ENCODE data around the gene ZNF746. TPM values are rescaled to one million over a fixed set of nuclear protein-coding genes. Genes with fewer than 3 reads are reported as not detected.

Gene ZNF746
- total RNA-seq, 1 donor: 22.1 TPM

DNA sequence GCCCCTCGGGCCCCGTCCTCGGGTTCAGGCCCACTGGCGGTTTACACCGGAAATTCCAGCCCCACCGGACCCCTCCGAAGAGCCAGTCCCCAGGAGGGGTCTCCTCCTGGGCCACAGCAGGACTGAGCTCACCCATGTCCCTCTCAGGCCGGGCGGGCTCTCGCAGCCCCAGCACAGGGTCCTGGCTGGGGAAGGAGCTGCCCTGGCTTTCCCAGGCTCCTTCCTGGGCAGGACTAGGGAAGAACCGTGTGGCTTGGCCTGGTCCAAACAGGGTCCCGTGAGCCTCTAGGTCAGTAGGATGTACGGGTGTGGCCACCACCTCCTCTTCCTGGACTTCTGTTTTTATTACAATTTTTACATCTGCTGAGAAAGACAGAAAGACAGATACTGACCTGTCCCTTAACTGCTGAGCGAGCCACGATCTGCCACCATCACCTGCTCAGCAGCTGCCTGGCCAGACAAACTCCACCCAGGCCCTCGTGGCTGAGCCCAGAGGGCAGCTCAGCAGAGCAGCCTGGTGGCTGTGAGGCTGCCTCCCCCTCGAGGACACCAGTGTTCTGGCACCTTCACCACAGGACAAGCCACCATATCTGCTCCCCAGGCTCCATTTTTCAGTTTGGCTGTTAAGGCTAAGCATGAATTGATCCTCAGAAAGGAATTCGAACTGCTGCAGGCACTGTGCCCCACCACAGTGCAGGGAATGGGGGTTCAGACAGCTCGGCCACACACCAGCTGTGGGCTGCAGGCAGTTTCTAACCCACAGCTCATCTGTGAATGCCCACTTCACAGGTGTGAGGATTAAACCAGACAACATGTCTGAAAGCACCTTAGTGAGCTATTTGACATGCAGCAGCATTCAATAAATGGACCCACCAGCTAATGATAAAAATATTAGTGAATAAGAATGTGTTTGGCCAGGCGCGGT lies 22.2 kb downstream of the ZNF746 start:
- Histone ChIP-seq H3K36me3 (ENCODE audit: insufficient read depth, low read length) (peaks cover 44% of the 10 kb centered on the region), H3K27me3 (ENCODE audit: insufficient read depth, low read length) (no peaks in the 10 kb centered on the region), H3K4me3 (ENCODE audit: insufficient read depth, low read length) (no peak overlapping the region), H4K20me1 (ENCODE audit: insufficient read depth, low read length) (peaks cover 2% of the 10 kb centered on the region), H3K4me2 (ENCODE audit: insufficient read depth, low read length) (no peak overlapping the region), H3K79me2 (ENCODE audit: insufficient read depth, low read length) (peaks cover 3% of the 10 kb centered on the region), H3K4me1 (ENCODE audit: insufficient read depth, low read length) (no peaks in the 10 kb centered on the region), H3K9me3 (ENCODE audit: low read depth, low read length) (no peaks in the 10 kb centered on the region), H3K27ac (ENCODE audit: low read depth, low read length) (no peak overlapping the region), H2AFZ (ENCODE audit: low read length) (no peak overlapping the region)
- DNase-seq (ENCODE audit: insufficient read length, low spot score, missing footprints): peak; percentile 86
- TF ChIP-seq, protein P1, sequence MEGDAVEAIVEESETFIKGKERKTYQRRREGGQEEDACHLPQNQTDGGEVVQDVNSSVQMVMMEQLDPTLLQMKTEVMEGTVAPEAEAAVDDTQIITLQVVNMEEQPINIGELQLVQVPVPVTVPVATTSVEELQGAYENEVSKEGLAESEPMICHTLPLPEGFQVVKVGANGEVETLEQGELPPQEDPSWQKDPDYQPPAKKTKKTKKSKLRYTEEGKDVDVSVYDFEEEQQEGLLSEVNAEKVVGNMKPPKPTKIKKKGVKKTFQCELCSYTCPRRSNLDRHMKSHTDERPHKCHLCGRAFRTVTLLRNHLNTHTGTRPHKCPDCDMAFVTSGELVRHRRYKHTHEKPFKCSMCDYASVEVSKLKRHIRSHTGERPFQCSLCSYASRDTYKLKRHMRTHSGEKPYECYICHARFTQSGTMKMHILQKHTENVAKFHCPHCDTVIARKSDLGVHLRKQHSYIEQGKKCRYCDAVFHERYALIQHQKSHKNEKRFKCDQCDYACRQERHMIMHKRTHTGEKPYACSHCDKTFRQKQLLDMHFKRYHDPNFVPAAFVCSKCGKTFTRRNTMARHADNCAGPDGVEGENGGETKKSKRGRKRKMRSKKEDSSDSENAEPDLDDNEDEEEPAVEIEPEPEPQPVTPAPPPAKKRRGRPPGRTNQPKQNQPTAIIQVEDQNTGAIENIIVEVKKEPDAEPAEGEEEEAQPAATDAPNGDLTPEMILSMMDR (IDR thresholded peaks at IDR 0.05; ENCODE audit: extremely low read depth, low read depth, low read length): no peak

DNA sequence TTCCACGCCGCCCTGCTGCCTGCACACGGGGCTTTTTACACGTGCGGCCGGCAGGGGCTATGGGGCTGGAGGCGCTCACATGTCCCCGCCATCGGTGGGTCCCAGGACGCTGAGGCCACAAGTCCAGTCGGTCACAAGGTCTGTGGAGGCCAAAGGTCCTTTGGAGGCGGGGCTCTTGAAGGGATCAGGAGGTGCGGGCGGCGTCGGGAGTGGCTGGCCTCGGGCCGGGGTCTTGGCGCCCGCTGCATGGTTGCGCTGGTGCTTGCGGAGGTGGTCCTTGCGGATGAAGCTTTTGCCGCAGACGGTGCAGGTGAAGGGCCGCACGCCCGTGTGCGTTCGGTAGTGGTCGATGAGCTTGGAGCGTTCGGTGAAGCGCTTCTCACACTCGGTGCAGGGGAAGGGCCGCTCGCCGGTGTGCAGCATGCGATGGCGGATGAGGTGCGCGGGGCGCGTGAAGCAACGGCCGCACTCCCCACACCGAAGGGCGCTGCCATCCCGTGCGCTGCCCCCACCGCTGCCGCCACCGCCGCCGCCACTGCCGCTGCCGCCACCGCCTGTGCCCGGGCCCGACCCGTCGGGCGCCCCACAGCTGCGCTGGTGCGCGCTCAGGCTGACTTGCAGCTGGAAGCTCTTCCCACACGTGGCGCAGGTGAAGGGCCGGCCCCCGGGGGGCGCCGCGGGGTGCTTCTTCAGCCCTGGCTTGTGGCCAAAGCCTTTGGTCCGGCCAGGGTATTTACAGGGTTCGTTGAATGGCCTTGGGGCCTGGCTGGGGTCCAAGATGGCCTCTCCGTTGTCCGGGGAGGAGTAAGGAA lies 23.1 kb downstream of the ZNF746 start:
- Histone ChIP-seq H3K27ac (ENCODE audit: low read depth, low read length) (no peak overlapping the region), H3K4me2 (ENCODE audit: insufficient read depth, low read length) (no peak overlapping the region), H3K4me3 (ENCODE audit: insufficient read depth, low read length) (no peak overlapping the region), H3K79me2 (ENCODE audit: insufficient read depth, low read length) (no peaks in the 10 kb centered on the region), H4K20me1 (ENCODE audit: insufficient read depth, low read length) (peaks cover 2% of the 10 kb centered on the region), H2AFZ (ENCODE audit: low read length) (no peak overlapping the region), H3K9me3 (ENCODE audit: low read depth, low read length) (no peaks in the 10 kb centered on the region), H3K4me1 (ENCODE audit: insufficient read depth, low read length) (no peaks in the 10 kb centered on the region), H3K36me3 (ENCODE audit: insufficient read depth, low read length) (peaks cover 37% of the 10 kb centered on the region), H3K27me3 (ENCODE audit: insufficient read depth, low read length) (no peaks in the 10 kb centered on the region)
- DNase-seq (ENCODE audit: insufficient read length, low spot score, missing footprints): no peak
- TF ChIP-seq, protein P1 (IDR thresholded peaks at IDR 0.05; ENCODE audit: extremely low read depth, low read depth, low read length): no peak

DNA sequence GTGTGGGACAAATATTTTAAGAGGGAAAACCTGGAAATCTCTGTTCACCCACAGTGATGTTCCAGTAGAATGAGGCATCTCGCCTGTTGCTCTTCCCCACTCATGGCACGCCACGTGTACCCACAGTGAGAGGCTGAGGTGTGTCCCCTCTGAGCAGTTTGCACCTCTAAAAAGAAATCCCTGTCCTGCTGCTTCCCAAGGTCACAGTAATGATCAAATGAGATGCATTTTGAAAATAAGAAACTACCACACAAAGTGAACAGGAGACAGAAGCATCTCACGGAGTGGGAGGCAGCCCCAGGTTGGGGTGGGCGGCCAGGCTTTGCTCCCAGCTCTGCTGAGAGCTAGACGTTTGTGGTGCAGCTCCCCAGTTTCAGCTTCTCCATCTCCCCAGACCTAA lies 24.4 kb downstream of the ZNF746 start:
- no peaks in the 10 kb centered on the region for H3K4me1 ChIP-seq (ENCODE audit: insufficient read depth, low read length)
- DNase-seq (ENCODE audit: insufficient read length, low spot score, missing footprints): no peak
- no peak overlapping the region for H2AFZ ChIP-seq (ENCODE audit: low read length)
- H3K27ac ChIP-seq (ENCODE audit: low read depth, low read length): no peak overlapping the region
- no peak overlapping the region for H3K4me2 ChIP-seq (ENCODE audit: insufficient read depth, low read length)
- TF ChIP-seq, protein P1 (IDR thresholded peaks at IDR 0.05; ENCODE audit: extremely low read depth, low read depth, low read length): no peak
- no peaks in the 10 kb centered on the region for H3K27me3 ChIP-seq (ENCODE audit: insufficient read depth, low read length)
- H3K9me3 ChIP-seq (ENCODE audit: low read depth, low read length): no peaks in the 10 kb centered on the region
- no peaks in the 10 kb centered on the region for H3K79me2 ChIP-seq (ENCODE audit: insufficient read depth, low read length)
- peaks cover 29% of the 10 kb centered on the region for H3K36me3 ChIP-seq (ENCODE audit: insufficient read depth, low read length)
- no peak overlapping the region for H3K4me3 ChIP-seq (ENCODE audit: insufficient read depth, low read length)
- peaks cover 2% of the 10 kb centered on the region for H4K20me1 ChIP-seq (ENCODE audit: insufficient read depth, low read length)
